NCI-H1105 treated with DMSO at 0.1 percent for 48 hours (cell line): ENCODE measurements around the gene CCDC33.

Source experiments
- DNase-seq: peaks from one replicate; lab custom pipeline; 2025; lab: John Stamatoyannopoulos, UW

The CCDC33 gene

DNA sequence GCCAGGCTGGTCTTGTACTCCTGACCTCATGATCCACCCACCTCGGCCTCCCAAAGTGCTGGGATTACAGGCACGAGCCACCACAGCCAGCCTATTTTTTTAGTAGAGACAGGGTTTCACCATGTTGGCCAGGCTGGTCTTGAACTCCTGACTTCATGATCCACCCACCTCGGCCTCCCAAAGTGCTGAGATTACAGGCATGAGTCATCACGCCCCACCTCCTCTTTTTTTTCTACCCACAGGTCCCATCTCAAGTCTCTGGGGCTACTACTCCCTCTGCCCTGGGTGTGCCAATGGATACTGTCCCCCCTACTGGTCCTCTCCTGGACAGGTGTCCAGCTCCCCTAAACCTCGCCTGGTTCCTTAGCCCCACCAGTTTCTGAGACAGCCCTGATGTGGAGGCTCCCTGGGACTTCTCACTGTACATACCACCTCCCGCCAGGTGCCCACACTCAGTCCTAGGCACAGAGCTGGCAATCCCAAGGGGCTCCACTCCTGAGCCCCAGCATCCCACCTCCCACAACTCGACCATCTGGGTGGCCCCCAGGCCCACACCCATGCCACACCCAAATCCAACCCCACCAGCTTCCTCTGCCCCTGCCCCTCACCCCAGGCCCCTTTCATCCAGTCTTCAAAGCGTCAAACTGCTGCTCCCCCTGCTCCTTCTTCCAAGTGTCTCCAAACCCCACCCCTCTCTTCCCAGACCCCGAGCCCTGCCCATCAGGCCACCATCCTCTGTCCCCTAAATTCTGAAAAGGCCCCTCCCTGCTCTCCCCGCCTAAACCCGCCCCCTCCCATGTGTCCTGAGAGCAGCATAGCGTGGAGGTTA is 144.4 kb downstream of the CCDC33 start:
- no peak for DNase-seq

DNA sequence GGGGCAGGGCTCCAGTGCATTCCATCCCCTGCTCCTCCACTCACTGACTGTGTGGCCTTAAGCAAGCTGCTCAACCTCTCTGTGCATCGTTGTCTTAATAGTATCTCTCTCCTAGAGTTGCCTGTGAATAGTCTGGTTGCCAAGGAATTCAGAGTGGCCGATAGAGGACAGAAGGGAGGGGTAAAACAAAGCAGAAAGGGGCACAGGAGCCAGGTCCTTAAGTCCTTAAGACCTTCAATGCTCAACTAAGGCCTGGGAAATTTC is 145.0 kb downstream of the CCDC33 start:
- DNase-seq, result no peak

DNA sequence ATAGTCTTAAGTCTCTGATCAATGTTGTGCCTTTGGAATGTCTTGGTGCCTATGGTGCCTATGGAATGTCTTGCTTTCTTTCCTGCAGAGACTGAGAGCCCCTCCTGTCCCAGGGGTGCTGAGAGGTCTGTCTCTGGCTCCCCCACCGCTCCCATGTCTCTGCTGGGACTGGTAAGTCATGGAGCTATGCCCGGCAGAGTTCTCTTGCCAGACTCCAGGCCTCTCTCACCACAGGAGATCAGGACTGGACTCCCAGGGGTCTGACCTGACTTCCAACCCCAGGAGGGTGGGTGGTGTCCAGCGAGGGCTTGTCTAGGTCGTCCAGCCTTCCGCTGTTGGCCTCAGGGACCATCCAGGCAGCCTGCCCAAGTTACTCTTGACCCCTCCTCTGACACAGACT is 145.4 kb downstream of the CCDC33 start:
- DNase-seq, result no peak

DNA sequence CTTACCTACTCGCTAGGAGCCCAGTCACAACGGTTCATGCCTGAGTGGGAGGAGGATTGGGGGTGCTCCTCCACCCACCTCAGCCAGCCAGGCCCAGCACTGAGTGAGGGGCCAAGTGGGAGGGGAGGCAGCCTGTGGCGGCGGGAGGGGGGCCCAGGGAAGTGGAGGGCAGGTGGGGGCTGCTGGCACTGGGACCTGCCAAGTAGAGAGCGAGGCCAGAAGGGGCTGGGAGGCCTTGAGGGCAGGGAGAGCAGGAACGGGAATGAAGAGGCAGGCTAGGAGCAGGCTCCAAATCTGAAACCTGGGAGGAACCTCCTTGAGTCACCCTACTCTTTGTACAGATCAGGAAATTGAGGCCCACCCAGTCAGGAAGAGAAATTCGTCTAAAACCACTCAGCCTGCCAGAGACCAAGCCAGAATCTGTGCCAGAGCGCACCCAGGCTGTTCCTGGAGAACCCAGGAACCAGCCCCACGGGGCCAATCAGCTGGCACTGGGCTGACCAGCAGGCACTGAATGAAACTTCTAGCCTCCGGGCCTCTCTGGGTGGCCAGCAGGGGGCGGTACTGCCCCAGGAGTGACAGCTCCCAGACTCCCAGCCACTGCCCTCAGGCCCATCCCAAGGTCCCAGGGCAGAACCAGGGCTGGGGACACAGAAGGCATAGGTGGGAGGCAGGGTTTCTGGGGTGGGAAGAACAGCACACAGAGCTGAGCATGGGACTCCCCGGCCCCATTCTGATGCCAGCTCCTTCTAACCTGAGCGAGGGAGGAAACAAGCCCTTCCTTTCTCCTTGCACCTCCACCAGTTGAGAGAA is 146.1 kb downstream of the CCDC33 start:
- peak; percentile 36 for DNase-seq

DNA sequence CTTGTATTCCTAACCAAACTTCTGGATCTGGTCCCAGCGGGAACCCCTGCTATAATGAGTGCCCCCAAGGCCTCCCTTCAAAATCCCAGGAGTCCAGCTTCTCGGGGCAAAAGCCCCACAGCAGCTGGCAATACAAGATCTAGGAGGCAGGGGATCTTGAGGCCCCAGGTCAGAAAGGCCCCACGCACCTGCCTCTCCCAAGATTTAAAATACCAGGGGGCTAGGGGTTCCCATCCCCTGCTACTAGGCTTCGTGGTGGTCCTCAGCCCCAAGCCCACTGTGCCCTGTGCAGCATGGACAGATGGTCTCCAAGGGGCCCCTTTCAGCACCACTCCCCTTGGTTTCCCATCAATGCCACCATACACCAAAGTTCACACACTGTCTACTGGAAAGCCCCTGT is 147.2 kb downstream of the CCDC33 start:
- no peak for DNase-seq

DNA sequence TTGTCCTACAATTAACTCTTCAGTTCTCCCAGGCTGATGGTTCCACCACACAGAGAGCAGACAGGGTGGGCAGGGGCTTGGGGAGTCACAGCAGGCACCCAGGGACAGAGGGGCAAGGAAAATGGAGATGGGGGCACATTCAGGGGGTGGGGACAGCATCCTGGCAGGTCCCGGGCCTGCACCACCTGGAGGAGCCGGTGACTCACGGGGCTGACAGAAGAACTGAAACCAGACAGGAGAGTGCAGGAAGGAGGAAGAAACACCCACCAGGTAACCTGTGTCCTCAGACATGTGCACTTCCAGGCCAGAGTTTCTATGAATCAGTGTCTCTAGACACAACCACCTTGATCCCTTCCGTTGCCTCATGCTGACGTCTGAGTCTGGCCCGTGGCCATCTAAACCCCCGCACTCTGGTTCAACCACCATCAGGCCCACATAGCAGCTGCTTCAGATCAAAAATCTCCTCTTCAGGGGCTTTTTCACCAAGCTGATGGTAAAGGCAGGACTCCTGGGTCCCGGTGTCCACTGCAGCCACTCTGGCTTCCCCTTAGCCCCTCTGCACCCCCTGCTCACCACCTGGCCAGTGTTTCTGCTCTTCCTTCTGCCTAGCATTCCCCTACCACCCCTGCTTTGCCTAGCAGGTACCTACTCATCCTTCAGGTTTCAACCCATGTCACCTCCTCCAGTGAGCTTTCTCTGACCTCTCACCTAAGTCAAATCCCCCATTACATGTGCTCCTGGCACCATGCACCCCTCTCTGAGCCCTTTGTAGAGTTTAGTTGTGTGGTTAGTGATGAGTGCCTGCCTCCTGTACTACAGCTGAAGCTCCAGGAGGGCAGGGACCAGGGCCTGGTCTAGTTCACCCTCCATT is 147.8 kb downstream of the CCDC33 start:
- no peak for DNase-seq

DNA sequence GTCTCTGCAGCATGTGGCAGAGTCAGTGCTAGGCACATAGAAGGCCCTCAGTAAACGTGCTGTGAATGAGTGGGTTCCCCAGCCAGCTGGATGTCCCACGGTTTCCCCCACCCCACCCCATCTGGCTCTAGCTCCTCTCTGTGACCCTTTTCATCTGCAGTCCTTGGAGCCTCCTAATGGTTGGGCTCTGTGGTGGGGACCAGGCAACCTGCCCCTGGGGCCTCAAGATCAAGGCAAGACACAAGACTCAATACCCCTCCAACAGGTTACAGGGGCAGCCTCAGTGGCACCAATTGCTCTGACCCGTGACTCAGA is 148.4 kb downstream of the CCDC33 start:
- no peak for DNase-seq

DNA sequence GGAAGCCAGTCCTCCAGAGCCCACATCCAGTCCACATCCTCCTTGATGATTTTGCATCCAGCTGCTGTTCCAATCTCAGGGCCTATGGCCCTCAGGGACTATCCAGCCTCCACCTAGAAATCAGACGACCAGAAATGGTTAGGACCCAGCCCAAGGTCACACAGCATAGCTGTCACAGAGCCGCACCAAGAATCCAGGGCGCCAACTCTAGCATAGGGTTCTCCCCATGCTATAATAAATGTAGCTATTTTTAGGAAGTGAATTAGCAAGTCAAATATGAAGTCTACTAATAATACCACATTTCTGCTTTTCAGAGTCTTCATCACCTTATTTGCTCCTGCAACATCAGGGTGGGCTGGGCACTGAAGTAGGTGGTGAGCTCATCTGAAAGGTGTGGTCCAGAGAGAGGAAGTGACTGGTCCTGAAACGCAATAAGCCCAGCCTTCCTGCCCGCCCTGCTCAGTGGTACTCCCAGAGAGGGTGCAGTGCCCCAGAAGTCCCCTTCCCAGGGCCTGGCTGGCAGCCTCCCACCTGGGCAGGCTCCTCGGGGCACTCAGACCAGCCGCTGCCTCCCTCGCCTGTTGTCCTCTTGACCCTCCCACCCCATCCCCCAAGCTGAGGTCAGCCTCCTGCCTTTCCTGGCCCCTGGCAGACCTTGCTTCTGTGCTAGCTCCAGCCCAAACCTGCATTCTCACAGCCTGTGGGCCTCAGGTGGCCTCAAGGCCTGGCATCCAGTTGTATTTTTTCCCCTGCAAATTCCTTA is 148.9 kb downstream of the CCDC33 start:
- no peak for DNase-seq

DNA sequence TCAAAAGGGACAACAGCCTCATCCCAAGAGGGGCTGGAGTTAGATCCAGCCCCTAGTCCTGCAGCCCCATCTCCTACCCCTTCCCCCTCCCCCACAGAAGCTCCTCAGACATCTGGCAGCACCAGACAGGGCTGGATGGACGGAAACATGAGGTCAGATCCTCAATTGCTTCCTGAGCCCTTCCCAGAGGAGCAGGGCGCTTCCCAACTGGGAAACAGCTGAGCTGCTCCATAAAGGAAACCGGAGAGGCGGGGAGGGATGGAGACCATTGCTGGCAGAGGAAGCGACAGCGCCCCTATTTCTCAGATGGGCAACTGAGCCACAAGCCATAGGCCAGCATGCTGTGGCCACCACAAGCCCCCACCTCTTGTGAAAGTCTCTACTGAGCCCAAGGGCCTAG is 149.6 kb downstream of the CCDC33 start:
- DNase-seq, result no peak
